B cell (primary cell): Measurements from ENCODE around the gene EDNRA. TPM values are rescaled to one million over a fixed set of nuclear protein-coding genes. Genes with fewer than 3 reads are reported as not detected.

Experiments used
- ATAC-seq: fragments of 200-7000 bp; cut with Tn5 transposase; one replicate; pipeline ENCODE4 v1.10.0; 2021; ENCODE audit warnings: low read depth, mild to moderate bottlenecking, moderate number of reproducible peaks, moderate library complexity
- CTCF ChIA-PET: fragments of 350-600 bp; sonication (Branson Sonifier 250); formaldehyde crosslinking; loops from one replicate; lab custom pipeline; 2021; ENCODE audit warnings: antibody characterized with exemption, inconsistent platforms; lab: Charles Lee
- POLR2A ChIA-PET: fragments of 350-600 bp; sonication (Branson Sonifier 250); formaldehyde crosslinking; loops from one replicate; lab custom pipeline; 2021; ENCODE audit warnings: antibody characterized with exemption; lab: Charles Lee
- DNase-seq: peaks from one replicate; pipeline ENCODE4 v3.0.0; 2013
- H2AFZ ChIP-seq: 2 replicates; pipeline ENCODE4 v1.6.1; 2012; ENCODE audit warnings: mild to moderate bottlenecking, low read depth, low read length; ENCODE audit not compliant: insufficient read depth, poor library complexity, severe bottlenecking
- H3K27ac ChIP-seq, 2 donors: 1 replicate in 1 of 2; 2 replicates in 1 of 2; pipeline ENCODE4 v1.5.1; 2012 to 2013; ENCODE audit warnings: low read length in 2 of 2, mild to moderate bottlenecking in 2 of 2, moderate library complexity in 1 of 2
- H3K27me3 ChIP-seq, 4 experiments: fragments of 200-600 bp in 1 of 4; sonication (generic) in 1 of 4; replicated peaks in 1 of 4; 1 replicate in 2 of 4; 2 replicates in 2 of 4; pipeline versions ENCODE4 v1.6.1 to v1.7.0; 2013 to 2016; ENCODE audit warnings: low read length in 3 of 4, mild to moderate bottlenecking in 2 of 4, mixed read lengths in 1 of 4, moderate library complexity in 1 of 4; ENCODE audit not compliant: insufficient read depth in 4 of 4, control insufficient read depth in 3 of 4; ENCODE audit errors: control extremely low read depth in 1 of 4
- H3K36me3 ChIP-seq, 2 experiments: replicated peaks in 1 of 2; 1 replicate in 1 of 2; 2 replicates in 1 of 2; pipeline versions ENCODE4 v1.6.1 to v1.7.1; 2013; ENCODE audit warnings: low read length in 1 of 2; ENCODE audit not compliant: insufficient read depth in 2 of 2, control insufficient read depth in 1 of 2; ENCODE audit errors: control extremely low read depth in 1 of 2, extremely low read depth in 1 of 2
- H3K4me1 ChIP-seq, 2 donors: fragments of 200-600 bp in 1 of 2; sonication (generic) in 1 of 2; 1 replicate in 1 of 2; 2 replicates in 1 of 2; pipeline versions ENCODE4 v1.5.1 to v1.6.1; 2013 to 2017; ENCODE audit warnings: low read length in 2 of 2; ENCODE audit not compliant: control insufficient read depth in 2 of 2, insufficient read depth in 2 of 2
- H3K4me2 ChIP-seq: replicated peaks from 2 replicates; pipeline ENCODE3; 2012; ENCODE audit warnings: mild to moderate bottlenecking, low read depth, low read length; ENCODE audit not compliant: poor library complexity, severe bottlenecking
- H3K4me3 ChIP-seq, 5 experiments: fragments of 200-600 bp in 1 of 5; sonication (generic) in 1 of 5; 1 replicate in 3 of 5; 2 replicates in 2 of 5; pipeline versions ENCODE4 v1.5.1 to v1.7.0; 2011 to 2016; ENCODE audit warnings: low read length in 4 of 5, mild to moderate bottlenecking in 4 of 5, low read depth in 2 of 5, control low read depth in 1 of 5, moderate library complexity in 1 of 5; ENCODE audit not compliant: insufficient read depth in 1 of 5; ENCODE audit errors: control extremely low read depth in 1 of 5, extremely low read depth in 1 of 5
- H3K79me2 ChIP-seq: fragments of 200-600 bp; sonication (generic); one replicate; pipeline ENCODE4 v1.6.0; 2016; ENCODE audit warnings: low read length; ENCODE audit not compliant: control insufficient read depth, insufficient read depth
- H3K9ac ChIP-seq: fragments of 200-600 bp; sonication (generic); 2 replicates; pipeline ENCODE4 v1.6.1; 2017; ENCODE audit warnings: mild to moderate bottlenecking, low read length, moderate library complexity
- H3K9me3 ChIP-seq, 3 donors: one replicate each; pipeline versions ENCODE4 v1.6.1 to v1.7.1; 2013; ENCODE audit warnings: low read length in 2 of 3; ENCODE audit not compliant: control insufficient read depth in 2 of 3, insufficient read depth in 1 of 3; ENCODE audit errors: control extremely low read depth in 1 of 3
- H4K20me1 ChIP-seq: 2 replicates; pipeline ENCODE4 v1.6.0; 2012; ENCODE audit warnings: mild to moderate bottlenecking, low read length; ENCODE audit not compliant: insufficient read depth, control insufficient read depth, poor library complexity, severe bottlenecking
- H3K27ac Mint-ChIP-seq: one replicate; pipeline ENCODE4 v1.8.0; 2021; ENCODE audit warnings: mixed read lengths
- H3K27me3 Mint-ChIP-seq: one replicate; pipeline ENCODE4 v1.8.0; 2021; ENCODE audit warnings: mixed read lengths
- H3K4me1 Mint-ChIP-seq: one replicate; pipeline ENCODE4 v1.8.0; 2021; ENCODE audit warnings: mixed read lengths
- H3K4me3 Mint-ChIP-seq: one replicate; pipeline ENCODE4 v1.8.0; 2021; ENCODE audit warnings: mixed read lengths
- H3K9me3 Mint-ChIP-seq: one replicate; pipeline ENCODE4 v1.8.0; 2022; ENCODE audit warnings: mixed read lengths; ENCODE audit not compliant: insufficient read depth
- CTCF ChIP-seq: fragments of 200-600 bp; IDR thresholded peaks from one replicate; pipeline ENCODE4 v1.8.0; 2022; ENCODE audit warnings: antibody characterized with exemption, mild to moderate bottlenecking
- EZH2 ChIP-seq: IDR thresholded peaks from 2 replicates; pipeline ENCODE4 v1.6.1; 2012; ENCODE audit warnings: borderline replicate concordance, low read depth, mild to moderate bottlenecking, moderate library complexity, low read length; ENCODE audit not compliant: insufficient read depth, poor library complexity, severe bottlenecking
- WGBS: methylation state at CpG from one replicate; pipeline ENCODE4 v1.1.5; 2013; ENCODE audit warnings: missing lambda C conversion rate; ENCODE audit not compliant: insufficient coverage; 5-methylcytosine and 5-hydroxymethylcytosine counted together
- intact Hi-C: fragments of 100-400 bp; cut with micrococcal nuclease; formaldehyde crosslinking; loops from one replicate; pipeline ENCODE4 v1.10.0; 2022
- polyA plus RNA-seq: library from polyadenylated mRNA; depleted of rRNA; stranded (reverse); fragments of >200 nt; gene quantifications from 2 replicates; pipeline ENCODE4 v1.2.3, GENCODE V29; 2012
- total RNA-seq, 2 donors: library from RNA; stranded (reverse); fragments of 120-200 nt in 1 of 2; gene quantifications; 1 replicate in 1 of 2; 2 replicates in 1 of 2; pipeline versions ENCODE4 v1.2.3 to v1.2.4, GENCODE V29; 2013 to 2022

The EDNRA gene
- total and polyA plus RNA-seq, 2 donors (not counting 1 experiment from before 2014, with no cell fraction given) = not detected

GRCh38 chr4:147586032-147586431, 105.1 kb downstream of the EDNRA start:
- Mint-ChIP-seq H3K9me3 (no peaks in the 10 kb centered on the region), H3K27ac (no peak overlapping the region), H3K27me3 (peaks cover 22% of the 10 kb centered on the region), H3K4me1 (peaks cover 1% of the 10 kb centered on the region), H3K4me3 (no peak overlapping the region)
- ChIA-PET CTCF (no interaction called here), POLR2A (no interaction called here)
- Histone ChIP-seq H3K27ac (no peak overlapping the region), H3K4me2 (no peak overlapping the region), H3K36me3 (no peaks in the 10 kb centered on the region), H3K4me3 (no peak overlapping the region), H3K27me3 (peaks cover 0 to 6% (median 2%) of the 10 kb centered on the region in 4 experiments), H4K20me1 (no peaks in the 10 kb centered on the region), H2AFZ (no peak overlapping the region), H3K79me2 (no peaks in the 10 kb centered on the region), H3K9ac (no peak overlapping the region), H3K9me3 (peaks cover 0 to 4% (median 4%) of the 10 kb centered on the region in 3 donors), H3K4me1 (no peaks in the 10 kb centered on the region)
- intact Hi-C loops = no loop called here
- WGBS = 92% methylated on average over 2 of the region's 3 CpGs
- no peak for DNase-seq
- no peak for TF ChIP-seq CTCF
- no peak for TF ChIP-seq EZH2
- no peak for ATAC-seq

- H4K20me1 ChIP-seq = no peaks in the 10 kb centered on the region
- ChIA-PET POLR2A (no interaction called here), CTCF (no interaction called here)
- Mint-ChIP-seq H3K4me3 (no peak overlapping the region), H3K27ac (no peak overlapping the region), H3K4me1 (peaks cover 1% of the 10 kb centered on the region), H3K27me3 (peaks cover 22% of the 10 kb centered on the region), H3K9me3 (no peaks in the 10 kb centered on the region)
- intact Hi-C loops = no loop called here
- no peak overlapping the region for H3K4me3 ChIP-seq
- no peak overlapping the region for H3K27ac ChIP-seq
- H3K79me2 ChIP-seq = no peaks in the 10 kb centered on the region
- H3K36me3 ChIP-seq = no peaks in the 10 kb centered on the region
- DNase-seq (no peak), ATAC-seq (no peak)
- H2AFZ ChIP-seq = no peak overlapping the region
- H3K9ac ChIP-seq = no peak overlapping the region
- H3K4me1 ChIP-seq = no peaks in the 10 kb centered on the region
- no peak overlapping the region for H3K4me2 ChIP-seq
- H3K27me3 ChIP-seq = peaks cover 0 to 8% (median 2%) of the 10 kb centered on the region in 4 experiments
- peaks cover 0 to 4% (median 4%) of the 10 kb centered on the region in 3 donors for H3K9me3 ChIP-seq
- TF ChIP-seq CTCF = no peak
- WGBS = 87% methylated on average over 2 of the region's 4 CpGs
These were observed 105.7 kb downstream of the EDNRA start for GRCh38 chr4:147586637-147587036.
